GM19025 (cell line): Measurements from ENCODE around the gene MRPL10.

Source experiments
- ATAC-seq: cut with Tn5 transposase; IDR thresholded peaks from one replicate; pipeline ENCODE4 v1.9.1; 2021; ENCODE audit warnings: mild to moderate bottlenecking, low read depth, moderate library complexity; ENCODE audit not compliant: unreplicated experiment

Gene MRPL10

DNA sequence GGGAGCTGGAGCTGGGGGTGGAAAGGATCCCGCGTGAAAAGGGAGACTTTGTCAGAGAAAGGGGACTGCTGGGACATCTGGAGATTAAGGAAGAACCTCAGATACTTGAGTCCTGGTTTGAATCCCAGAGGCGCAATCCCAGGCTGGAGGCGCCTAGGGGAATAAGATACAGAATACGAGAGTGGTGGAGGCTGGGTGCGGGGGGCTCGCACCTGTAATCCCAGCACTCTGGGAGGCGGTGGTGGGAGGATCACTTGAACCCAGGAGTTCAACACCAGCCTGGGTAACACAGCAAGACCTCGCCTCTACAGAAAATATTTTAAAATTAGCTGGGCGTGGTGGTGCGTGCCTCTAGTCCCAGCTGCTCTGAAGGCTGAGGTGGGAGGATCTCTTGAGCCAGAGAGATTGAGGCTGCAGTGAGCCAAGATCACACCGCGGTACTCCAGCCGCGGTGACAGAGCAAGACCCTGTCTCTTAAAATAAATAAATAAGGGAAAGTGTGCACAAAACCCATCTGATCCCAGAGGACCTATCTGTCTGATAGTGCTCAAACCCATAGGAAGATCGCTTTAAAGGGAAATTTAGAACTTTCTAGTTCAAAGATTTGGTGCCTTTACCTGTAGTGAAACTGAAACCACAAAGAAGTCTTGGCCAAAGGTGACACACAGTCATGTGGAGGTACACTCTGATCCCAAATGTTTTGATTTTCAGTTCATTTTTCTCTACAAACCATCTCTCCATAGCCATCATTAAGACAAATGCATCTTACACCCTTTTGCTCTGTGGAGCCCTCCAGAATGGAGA lies 10.3 kb upstream of the MRPL10 start:
- ATAC-seq: no peak

DNA sequence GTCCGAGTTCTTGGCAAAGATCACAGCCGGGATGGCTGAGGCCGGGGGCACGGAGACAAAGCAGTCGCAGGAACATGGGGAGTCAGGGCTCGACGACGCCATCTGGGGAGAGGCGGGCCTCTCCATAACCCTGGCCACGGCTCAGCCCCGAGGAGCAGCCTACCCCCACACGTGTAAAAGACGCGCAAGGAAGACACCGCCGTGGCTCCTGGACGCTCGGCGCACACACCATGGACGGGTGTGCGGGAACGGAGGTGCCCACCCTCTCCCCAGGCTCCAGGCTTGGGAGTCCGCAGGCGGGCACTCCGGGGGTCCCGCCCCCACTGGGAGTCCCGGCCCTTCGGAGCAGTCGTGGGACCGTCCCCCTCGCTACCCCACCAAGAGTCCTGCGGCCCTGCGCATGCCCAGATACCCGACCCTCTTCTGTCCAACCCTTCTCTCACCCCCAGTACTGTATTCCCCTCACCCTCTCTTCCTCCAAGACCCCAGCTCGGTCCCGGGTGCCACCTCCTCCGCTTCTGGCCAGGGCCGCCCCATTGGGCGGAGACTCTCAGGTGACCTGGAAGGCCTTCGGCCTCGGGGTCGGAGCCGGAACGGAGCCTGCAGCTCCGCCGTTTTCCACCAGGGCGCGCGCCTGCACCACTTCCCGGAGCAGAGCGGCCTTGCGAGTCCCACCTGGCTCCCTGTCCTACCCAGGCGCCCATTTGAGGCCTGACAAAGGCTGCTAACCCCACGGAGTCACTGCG lies 9.6 kb upstream of the MRPL10 start, which contains the start of gene SCRN2:
TSS of gene SCRN2 (minus strand) at position 532 of the 746 bp plus-strand sequence. CDS start at position 102, 430 bp downstream.
- ATAC-seq: peak; percentile 79

GRCh38 chr17:47840001-47840741 lies 8.8 kb upstream of the MRPL10 start:
- ATAC-seq: no peak

GRCh38 chr17:47839071-47839470 lies 7.7 kb upstream of the MRPL10 start:
- ATAC-seq: no peak

GRCh38 chr17:47838636-47839035 lies 7.3 kb upstream of the MRPL10 start:
- no peak for ATAC-seq

DNA sequence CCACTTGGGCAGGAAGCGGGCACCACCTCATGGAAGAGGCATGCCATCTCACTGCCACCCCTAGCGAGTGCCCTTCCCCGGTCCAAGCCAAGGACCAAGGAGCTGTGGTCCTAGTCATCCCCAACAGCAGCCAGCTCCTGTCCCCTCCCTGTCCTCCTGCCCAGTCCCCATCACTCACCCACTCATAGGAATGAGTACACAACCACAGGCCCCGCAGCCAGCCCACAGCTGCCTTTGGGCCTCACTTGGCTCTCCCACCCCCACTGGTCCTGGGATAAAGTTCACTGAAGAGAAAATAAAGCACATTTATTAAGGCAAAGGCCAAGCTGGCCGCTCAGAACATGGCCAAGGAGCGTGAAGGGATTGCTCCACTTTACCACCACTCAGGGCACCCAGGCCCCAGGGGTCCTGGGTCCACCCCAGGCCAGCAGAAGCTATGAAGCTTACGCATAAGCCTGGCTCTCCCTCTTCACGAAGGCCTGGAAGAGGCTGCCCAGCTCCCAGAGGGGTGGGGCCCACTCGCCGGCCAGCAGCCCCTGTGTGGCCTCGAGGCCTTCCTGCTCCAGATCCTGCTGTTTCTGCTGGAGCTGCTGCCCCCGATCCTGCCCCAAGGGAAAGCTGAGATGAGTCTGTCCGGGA lies 6.2 kb upstream of the MRPL10 start:
- no peak for ATAC-seq

DNA sequence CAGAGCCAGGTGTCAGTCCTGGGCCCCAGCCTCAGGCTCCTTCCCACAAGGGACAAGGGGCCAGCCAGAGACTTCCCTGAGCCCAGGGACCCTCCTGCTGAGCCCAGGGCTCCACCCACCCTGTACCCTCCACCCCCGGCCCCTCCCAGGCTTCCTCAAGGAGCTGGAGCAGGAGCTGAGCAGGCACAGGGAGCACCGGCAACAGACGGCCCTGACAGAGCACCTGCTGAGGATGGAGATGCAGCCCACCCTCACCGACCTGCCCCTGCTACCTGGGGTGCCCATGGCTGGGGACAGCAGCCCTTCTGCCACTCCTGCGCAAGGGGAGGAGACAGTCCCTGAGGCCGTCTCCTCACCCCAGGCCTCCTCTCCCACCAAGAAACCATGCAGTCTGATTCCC lies 5.3 kb upstream of the MRPL10 start:
- ATAC-seq: no peak

DNA sequence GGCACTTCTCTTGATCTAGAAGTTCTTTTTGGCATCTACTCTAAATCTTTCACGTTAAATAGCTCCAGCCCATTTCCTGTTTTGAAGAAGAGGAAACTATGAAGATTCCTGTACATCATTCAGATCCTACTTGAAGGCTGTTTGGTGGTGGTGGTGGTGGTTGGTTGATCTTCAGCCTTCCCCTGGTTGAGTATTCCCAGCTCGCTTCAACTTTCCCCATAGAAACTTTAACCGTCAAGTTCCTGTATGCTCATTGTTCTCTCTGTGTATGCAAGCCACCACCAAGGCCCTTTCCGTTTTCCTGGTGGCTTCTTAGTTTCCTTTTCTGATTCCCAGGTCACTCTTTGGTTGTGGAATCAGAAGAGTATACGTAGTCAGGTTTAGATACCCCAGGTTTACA lies 3.4 kb upstream of the MRPL10 start:
- no peak for ATAC-seq

GRCh38 chr17:47831934-47832327 lies 590 bp upstream of the MRPL10 start:
- no peak for ATAC-seq

DNA sequence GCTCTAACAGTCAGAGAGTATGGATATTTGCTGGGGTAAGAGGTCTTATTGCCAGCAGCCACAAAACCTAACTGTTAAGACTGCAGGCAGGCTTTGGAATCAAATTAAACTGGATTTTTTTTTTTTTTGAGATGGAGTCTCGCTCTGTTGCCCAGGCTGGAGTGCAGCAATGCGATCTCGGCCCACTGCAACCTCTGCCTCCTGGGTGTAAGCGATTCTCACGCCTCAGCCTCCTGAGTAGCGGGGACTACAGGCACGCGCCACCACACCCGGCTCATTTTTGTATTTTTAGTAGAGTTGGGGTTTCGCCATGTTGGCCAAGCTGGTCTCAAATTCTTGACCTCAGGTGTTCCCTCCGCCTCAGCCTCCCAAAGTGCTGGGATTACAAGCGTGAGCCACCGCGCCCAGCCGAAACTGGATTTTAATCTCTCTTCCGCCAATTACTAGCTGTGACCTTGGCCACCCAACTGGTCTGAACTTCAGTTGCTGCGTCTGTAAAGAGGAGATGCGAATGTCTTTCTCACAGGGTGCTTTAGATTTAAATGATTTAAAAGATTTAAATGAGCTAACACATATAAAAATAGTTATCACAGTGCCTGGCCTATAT lies 842 bp downstream of the MRPL10 start:
- ATAC-seq: no peak

DNA sequence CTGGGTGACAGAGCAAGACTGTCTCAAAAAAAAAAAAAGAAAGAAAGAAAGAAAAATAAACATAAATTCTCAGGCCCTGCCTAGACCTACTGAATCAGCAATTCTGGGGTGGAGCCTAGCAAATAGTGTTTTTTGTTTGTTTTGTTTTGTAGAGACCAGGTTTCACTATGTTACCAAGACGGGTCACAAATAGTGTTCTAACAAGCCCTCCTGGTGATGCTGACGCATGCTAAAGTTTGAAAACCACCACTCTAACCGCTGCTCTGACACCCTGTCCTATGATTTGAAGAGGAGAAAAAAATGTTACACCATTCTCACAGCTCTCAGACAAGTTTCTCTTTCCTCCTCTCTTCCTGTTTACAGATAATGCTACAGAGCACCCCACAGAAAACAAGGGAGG lies 1.5 kb downstream of the MRPL10 start:
- ATAC-seq: no peak

GRCh38 chr17:47823519-47823918 lies 7.8 kb downstream of the MRPL10 start:
- ATAC-seq: no peak

- ATAC-seq: no peak
Observed at GRCh38 chr17:47822785-47823184, 8.6 kb downstream of the MRPL10 start.

DNA sequence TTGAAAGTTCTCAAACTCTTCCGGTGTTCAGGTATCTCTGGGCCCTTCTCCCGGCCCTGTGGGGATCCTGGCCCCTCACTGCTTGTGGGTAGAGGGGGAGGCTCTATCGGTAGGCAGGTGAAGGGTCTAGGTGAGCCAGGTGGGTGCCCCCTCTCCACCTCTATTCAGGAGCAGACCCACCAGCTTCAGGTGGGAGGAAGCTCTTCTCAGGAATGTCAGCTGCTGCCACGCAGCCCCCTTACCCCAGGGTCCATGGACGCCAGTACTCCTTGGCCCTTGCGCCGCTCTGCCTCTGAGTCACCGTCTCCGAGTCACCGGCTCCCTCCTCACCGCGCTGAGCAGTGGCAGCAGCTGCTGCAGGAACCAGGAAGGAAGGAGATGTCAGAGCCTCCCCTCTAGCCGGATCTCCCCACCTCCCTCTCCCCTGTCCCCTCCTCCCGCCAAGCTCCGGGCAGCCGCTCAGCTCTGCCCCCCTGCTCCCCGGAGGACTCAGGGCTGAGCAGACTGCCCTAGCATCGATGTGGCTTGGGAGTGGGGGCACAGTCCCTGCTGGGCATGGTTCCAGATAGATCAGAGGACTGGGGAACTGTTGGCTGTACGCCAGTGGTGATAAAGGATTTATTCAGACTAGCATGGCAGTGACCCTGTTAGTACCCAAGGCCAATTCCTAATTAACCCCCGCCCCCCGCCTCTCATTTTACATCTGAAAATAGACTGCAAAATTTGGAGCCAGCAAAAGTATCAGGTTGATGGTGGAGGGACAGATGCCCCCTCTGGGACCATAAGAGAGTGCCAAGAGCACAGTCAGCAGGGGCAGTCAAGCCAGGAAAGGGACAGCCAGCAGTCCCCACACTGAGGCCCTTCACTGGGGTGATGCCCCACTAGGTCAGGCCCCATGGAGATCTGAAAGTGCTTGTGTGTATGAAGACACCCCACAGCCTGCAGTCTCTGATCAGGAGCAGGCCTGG lies 9.6 kb downstream of the MRPL10 start, which contains the start of gene OSBPL7:
TSS of gene OSBPL7 (minus strand) at position 371 of the 968 bp plus-strand sequence. CDS start 1,516 bp downstream, outside the sequence.
- peak; percentile 93 for ATAC-seq

DNA sequence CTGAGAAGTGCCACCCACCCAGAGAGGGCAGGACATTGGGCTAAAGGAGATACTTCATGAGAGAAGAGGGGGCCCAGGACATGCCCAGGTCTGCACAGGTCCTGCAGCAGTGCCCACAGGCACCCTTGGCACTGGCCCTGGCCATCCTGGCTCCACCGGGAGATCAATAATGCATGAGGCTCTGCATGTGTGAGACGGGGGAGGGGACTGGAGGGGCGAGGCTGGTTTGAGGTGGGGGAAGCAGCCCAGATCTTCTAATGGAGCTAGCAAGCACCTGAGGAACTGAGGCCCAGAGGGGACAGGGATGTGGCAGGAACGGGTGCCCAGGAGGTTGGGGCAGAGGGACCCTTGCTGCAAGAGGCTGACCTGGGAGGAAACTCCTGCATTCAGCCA lies 10.3 kb downstream of the MRPL10 start:
- no peak for ATAC-seq

- ATAC-seq: no peak
Observed at GRCh38 chr17:47820033-47820789, 11.1 kb downstream of the MRPL10 start.

GRCh38 chr17:47819475-47819874 lies 11.9 kb downstream of the MRPL10 start:
- ATAC-seq: no peak

DNA sequence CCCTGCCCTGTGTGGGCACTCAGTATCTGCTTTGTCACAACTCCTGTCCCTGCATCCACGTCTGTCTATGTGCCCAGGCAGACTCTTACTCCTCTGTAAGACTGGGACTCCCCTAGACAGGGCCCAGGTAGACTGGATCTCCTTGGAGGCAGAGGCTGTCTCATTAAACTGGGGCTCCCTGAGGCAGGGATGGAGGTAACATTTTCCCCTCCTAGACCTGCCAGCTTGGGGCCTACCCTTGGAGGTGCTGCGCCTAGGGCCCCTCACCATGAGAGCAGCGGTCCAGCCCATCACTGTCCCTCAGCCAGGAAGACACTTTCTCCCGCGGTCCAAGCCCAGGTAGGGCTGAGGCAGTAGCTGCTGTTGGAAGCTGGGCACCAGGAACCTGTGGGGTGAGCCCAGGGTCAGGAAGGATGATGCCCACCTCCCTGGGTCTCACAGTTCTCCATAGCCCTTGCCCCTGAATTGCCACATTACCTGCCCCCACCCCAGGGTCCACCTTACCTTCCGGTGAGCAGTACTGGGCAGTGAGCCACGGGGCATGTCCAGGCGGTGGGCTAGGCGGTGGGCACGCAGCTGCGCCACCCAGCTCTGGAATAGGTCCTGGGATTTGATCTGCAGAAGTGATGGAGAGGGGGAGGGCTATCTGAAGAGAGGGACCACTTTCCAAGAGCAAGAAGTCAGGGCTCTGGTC lies 13.2 kb downstream of the MRPL10 start:
- no peak for ATAC-seq
